K562 (cell line): Measurements from ENCODE around the gene LSS. TPM values are rescaled to one million over a fixed set of nuclear protein-coding genes. Genes with fewer than 3 reads are reported as not detected.

Experiments used
- BRF1 ChIP-seq: IDR thresholded peaks from 3 replicates; pipeline ENCODE4 v1.6.1; 2011; ENCODE audit warnings: borderline replicate concordance, mild to moderate bottlenecking; ENCODE audit not compliant: insufficient read length; ENCODE audit errors: extremely low read depth
- HES1 ChIP-seq: fragments of 450-650 bp; IDR thresholded peaks from 2 replicates; pipeline ENCODE4 v1.6.1; 2016; ENCODE audit warnings: low read depth, mild to moderate bottlenecking, moderate library complexity
- HMG20A ChIP-seq: fragments of 450-650 bp; formaldehyde crosslinking; conservative IDR thresholded peaks from 2 replicates; pipeline ENCODE4 v1.4.0; 2020; ENCODE audit warnings: mild to moderate bottlenecking, mixed read lengths
- IFI16 ChIP-seq: fragments of 250-450 bp; sonication (Bioruptor Pico); IDR thresholded peaks from 2 replicates; pipeline ENCODE4 v2.1.2; 2022; ENCODE audit warnings: mild to moderate bottlenecking, inconsistent platforms
- PHF8 ChIP-seq: fragments of 200-600 bp; sonication (generic); IDR thresholded peaks from 2 replicates; pipeline ENCODE4 v1.6.1; 2012; ENCODE audit warnings: mixed run types, mild to moderate bottlenecking, inconsistent platforms, low read length, moderate library complexity, borderline replicate concordance
- SNIP1 ChIP-seq: fragments of 450-650 bp; IDR thresholded peaks from 2 replicates; pipeline ENCODE4 v1.7.1; 2017; ENCODE audit warnings: low read depth, mild to moderate bottlenecking
- TAF1 ChIP-seq: IDR thresholded peaks from 2 replicates; pipeline ENCODE4 v1.6.1; 2011; ENCODE audit warnings: mild to moderate bottlenecking, low read length, moderate library complexity; ENCODE audit not compliant: insufficient read depth, control insufficient read depth, severe bottlenecking; ENCODE audit errors: extremely low read depth
- TEAD1 ChIP-seq, 2 experiments: fragments of 450-650 bp in 1 of 2; sonication (generic) in 1 of 2; formaldehyde crosslinking; IDR thresholded peaks; 2 replicates each; pipeline versions ENCODE4 v1.4.0 to v1.8.0; 2020 to 2022; ENCODE audit warnings: mild to moderate bottlenecking in 2 of 2, missing genetic modification reagents in 1 of 2
- ZNF224 ChIP-seq: sonication (generic); formaldehyde crosslinking; IDR thresholded peaks from 2 replicates; pipeline ENCODE4 v1.8.0; 2022; ENCODE audit warnings: mild to moderate bottlenecking, missing genetic modification reagents
- ZNF23 ChIP-seq: fragments of 250-450 bp; sonication (Bioruptor Pico); IDR thresholded peaks from 2 replicates; pipeline ENCODE4 v1.4.0; 2020; ENCODE audit warnings: mild to moderate bottlenecking
- ZNF263 ChIP-seq: sonication (generic); formaldehyde crosslinking; IDR thresholded peaks from 2 replicates; pipeline ENCODE4 v1.8.0; 2022; ENCODE audit warnings: mild to moderate bottlenecking, missing genetic modification reagents, borderline replicate concordance
- polyA plus RNA-seq, 8 experiments: library from polyadenylated mRNA; depleted of rRNA in 4 of 8; stranded (reverse) in 5 of 8; unstranded in 3 of 8; fragments of >200 nt; fragmentation: Nextera tagmentation in 2 of 8; fragmentation: Illumina TruSeq in 1 of 8; extraction: Ambion mirVana in 2 of 8; extraction: Trizol in 1 of 8; gene quantifications; 2 replicates each; pipeline versions ENCODE4 v1.2.1 to v1.2.3, GENCODE V29; 2011 to 2014; ENCODE audit warnings: inconsistent platforms in 1 of 8, missing spikeins in 1 of 8
- total RNA-seq, 7 experiments: library from RNA; depleted of rRNA in 6 of 7; stranded (reverse); fragments of >200 nt in 6 of 7; fragmentation: Illumina TruSeq in 2 of 7; extraction: Trizol in 2 of 7; gene quantifications; 2 replicates each; pipeline versions ENCODE4 v1.2.1 to v1.2.3, GENCODE V29; 2011 to 2021; ENCODE audit warnings: low replicate concordance in 1 of 7
- TF ChIP-seq, protein P1 (sequence below): IDR thresholded peaks from 2 replicates; pipeline ENCODE4 v1.6.1; 2011; ENCODE audit warnings: borderline replicate concordance, low read depth, mild to moderate bottlenecking, moderate library complexity, low read length; ENCODE audit not compliant: insufficient read depth, poor library complexity, severe bottlenecking
- TF ChIP-seq, protein P2 (sequence below): fragments of 450-650 bp; IDR thresholded peaks from 2 replicates; pipeline ENCODE4 v1.6.1; 2016; ENCODE audit warnings: missing biosample characterization, missing genetic modification characterization
- TF ChIP-seq, protein P3 (sequence below): fragments of 450-650 bp; formaldehyde crosslinking; IDR thresholded peaks from 2 replicates; pipeline ENCODE4 v1.4.0; 2020; ENCODE audit warnings: mild to moderate bottlenecking
- TF ChIP-seq, protein P4 (sequence below): fragments of 250-450 bp; sonication (Bioruptor Pico); IDR thresholded peaks from 2 replicates; pipeline ENCODE4 v1.4.0; 2020

The LSS gene
- total and polyA plus RNA-seq, 9 of the 15 experiments (the other 6 are each of a cell fraction or from before 2014, with no cell fraction given), result 2.2 to 89.5 (median 37.4) TPM

GRCh38 chr21:46153247-46154154 is 75.1 kb downstream of the LSS start (continued):
- no peak for TF ChIP-seq ZNF224 (CRISPR knock-in tag)
- no peak for TF ChIP-seq ZNF263 (CRISPR knock-in tag)
- TF ChIP-seq, protein P1, sequence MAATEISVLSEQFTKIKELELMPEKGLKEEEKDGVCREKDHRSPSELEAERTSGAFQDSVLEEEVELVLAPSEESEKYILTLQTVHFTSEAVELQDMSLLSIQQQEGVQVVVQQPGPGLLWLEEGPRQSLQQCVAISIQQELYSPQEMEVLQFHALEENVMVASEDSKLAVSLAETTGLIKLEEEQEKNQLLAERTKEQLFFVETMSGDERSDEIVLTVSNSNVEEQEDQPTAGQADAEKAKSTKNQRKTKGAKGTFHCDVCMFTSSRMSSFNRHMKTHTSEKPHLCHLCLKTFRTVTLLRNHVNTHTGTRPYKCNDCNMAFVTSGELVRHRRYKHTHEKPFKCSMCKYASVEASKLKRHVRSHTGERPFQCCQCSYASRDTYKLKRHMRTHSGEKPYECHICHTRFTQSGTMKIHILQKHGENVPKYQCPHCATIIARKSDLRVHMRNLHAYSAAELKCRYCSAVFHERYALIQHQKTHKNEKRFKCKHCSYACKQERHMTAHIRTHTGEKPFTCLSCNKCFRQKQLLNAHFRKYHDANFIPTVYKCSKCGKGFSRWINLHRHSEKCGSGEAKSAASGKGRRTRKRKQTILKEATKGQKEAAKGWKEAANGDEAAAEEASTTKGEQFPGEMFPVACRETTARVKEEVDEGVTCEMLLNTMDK, result peak; percentile 94
- TF ChIP-seq ZNF23 (CRISPR knock-in tag), result no peak
- TF ChIP-seq, protein P2, sequence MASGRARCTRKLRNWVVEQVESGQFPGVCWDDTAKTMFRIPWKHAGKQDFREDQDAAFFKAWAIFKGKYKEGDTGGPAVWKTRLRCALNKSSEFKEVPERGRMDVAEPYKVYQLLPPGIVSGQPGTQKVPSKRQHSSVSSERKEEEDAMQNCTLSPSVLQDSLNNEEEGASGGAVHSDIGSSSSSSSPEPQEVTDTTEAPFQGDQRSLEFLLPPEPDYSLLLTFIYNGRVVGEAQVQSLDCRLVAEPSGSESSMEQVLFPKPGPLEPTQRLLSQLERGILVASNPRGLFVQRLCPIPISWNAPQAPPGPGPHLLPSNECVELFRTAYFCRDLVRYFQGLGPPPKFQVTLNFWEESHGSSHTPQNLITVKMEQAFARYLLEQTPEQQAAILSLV (tag), result no peak
- no peak for TF ChIP-seq SNIP1
- peak; percentile 42 for TF ChIP-seq TAF1
- TF ChIP-seq, protein P3, sequence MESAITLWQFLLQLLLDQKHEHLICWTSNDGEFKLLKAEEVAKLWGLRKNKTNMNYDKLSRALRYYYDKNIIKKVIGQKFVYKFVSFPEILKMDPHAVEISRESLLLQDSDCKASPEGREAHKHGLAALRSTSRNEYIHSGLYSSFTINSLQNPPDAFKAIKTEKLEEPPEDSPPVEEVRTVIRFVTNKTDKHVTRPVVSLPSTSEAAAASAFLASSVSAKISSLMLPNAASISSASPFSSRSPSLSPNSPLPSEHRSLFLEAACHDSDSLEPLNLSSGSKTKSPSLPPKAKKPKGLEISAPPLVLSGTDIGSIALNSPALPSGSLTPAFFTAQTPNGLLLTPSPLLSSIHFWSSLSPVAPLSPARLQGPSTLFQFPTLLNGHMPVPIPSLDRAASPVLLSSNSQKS, result no peak
- TF ChIP-seq, protein P4, sequence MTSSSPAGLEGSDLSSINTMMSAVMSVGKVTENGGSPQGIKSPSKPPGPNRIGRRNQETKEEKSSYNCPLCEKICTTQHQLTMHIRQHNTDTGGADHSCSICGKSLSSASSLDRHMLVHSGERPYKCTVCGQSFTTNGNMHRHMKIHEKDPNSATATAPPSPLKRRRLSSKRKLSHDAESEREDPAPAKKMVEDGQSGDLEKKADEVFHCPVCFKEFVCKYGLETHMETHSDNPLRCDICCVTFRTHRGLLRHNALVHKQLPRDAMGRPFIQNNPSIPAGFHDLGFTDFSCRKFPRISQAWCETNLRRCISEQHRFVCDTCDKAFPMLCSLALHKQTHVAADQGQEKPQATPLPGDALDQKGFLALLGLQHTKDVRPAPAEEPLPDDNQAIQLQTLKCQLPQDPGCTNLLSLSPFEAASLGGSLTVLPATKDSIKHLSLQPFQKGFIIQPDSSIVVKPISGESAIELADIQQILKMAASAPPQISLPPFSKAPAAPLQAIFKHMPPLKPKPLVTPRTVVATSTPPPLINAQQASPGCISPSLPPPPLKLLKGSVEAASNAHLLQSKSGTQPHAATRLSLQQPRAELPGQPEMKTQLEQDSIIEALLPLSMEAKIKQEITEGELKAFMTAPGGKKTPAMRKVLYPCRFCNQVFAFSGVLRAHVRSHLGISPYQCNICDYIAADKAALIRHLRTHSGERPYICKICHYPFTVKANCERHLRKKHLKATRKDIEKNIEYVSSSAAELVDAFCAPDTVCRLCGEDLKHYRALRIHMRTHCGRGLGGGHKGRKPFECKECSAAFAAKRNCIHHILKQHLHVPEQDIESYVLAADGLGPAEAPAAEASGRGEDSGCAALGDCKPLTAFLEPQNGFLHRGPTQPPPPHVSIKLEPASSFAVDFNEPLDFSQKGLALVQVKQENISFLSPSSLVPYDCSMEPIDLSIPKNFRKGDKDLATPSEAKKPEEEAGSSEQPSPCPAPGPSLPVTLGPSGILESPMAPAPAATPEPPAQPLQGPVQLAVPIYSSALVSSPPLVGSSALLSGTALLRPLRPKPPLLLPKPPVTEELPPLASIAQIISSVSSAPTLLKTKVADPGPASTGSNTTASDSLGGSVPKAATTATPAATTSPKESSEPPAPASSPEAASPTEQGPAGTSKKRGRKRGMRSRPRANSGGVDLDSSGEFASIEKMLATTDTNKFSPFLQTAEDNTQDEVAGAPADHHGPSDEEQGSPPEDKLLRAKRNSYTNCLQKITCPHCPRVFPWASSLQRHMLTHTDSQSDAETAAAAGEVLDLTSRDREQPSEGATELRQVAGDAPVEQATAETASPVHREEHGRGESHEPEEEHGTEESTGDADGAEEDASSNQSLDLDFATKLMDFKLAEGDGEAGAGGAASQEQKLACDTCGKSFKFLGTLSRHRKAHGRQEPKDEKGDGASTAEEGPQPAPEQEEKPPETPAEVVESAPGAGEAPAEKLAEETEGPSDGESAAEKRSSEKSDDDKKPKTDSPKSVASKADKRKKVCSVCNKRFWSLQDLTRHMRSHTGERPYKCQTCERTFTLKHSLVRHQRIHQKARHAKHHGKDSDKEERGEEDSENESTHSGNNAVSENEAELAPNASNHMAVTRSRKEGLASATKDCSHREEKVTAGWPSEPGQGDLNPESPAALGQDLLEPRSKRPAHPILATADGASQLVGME (CRISPR knock-in tag), result no peak
- TF ChIP-seq HMG20A (CRISPR knock-in tag), result no peak
- peak; percentile 34; the same call in 1 of the 2 replicates for TF ChIP-seq PHF8
- TF ChIP-seq HES1, result no peak
- no peak for TF ChIP-seq BRF1
- TF ChIP-seq TEAD1 (CRISPR knock-in tag; IDR thresholded peaks at IDR 0.05), result no peak
- TF ChIP-seq IFI16 (CRISPR knock-in tag), result no peak
